Stomach (tissue), 9 donors: ENCODE results near the gene GPANK1. TPM values are rescaled to one million over a fixed set of nuclear protein-coding genes. Genes with fewer than 3 reads are reported as not detected.

Experiments used
- DNase-seq, 2 donors: peaks; one replicate each; pipeline versions ENCODE4 v3.0.0 to v3.0.0-alpha.2; 2013 to 2019
- H3K27ac ChIP-seq, 5 donors: fragments of 200-600 bp in 4 of 5; sonication (generic) in 4 of 5; one replicate each; pipeline ENCODE4 v1.5.1; 2013 to 2019; ENCODE audit warnings: mild to moderate bottlenecking in 1 of 5, moderate library complexity in 1 of 5
- H3K27me3 ChIP-seq, 3 donors: fragments of 200-600 bp; sonication (generic); one replicate each; pipeline ENCODE4 v1.5.1; 2017 to 2019; ENCODE audit warnings: mixed run types in 1 of 3
- H3K36me3 ChIP-seq, 4 donors: fragments of 200-600 bp; sonication (generic); 1 replicate in 3 of 4; 2 replicates in 1 of 4; pipeline ENCODE4 v1.5.1; 2016 to 2019
- H3K4me1 ChIP-seq, 4 donors: fragments of 200-600 bp; sonication (generic); one replicate each; pipeline ENCODE4 v1.5.1; 2016 to 2019
- H3K4me3 ChIP-seq, 4 donors: fragments of 200-600 bp; sonication (generic) in 3 of 4; one replicate each; pipeline ENCODE4 v1.5.1; 2016 to 2019; ENCODE audit warnings: mild to moderate bottlenecking in 1 of 4
- H3K9me3 ChIP-seq, 4 donors: fragments of 200-600 bp; sonication (generic); one replicate each; pipeline ENCODE4 v1.5.1; 2016 to 2019
- CTCF ChIP-seq, 7 experiments: fragments of 450-650 bp in 4 of 7; fragments of 200-600 bp in 3 of 7; sonication (generic) in 3 of 7; IDR thresholded peaks; one replicate each; pipeline ENCODE4 v1.5.1; 2016 to 2019; ENCODE audit warnings: antibody characterized with exemption in 7 of 7, control low read depth in 2 of 7, mild to moderate bottlenecking in 1 of 7
- EP300 ChIP-seq: sonication (generic); formaldehyde crosslinking; IDR thresholded peaks from one replicate; pipeline ENCODE4 v1.6.1; 2017; ENCODE audit warnings: antibody characterized with exemption
- POLR2A ChIP-seq, 4 donors: fragments of 450-650 bp; IDR thresholded peaks; one replicate each; pipeline ENCODE4 v1.6.1; 2016; ENCODE audit warnings: antibody characterized with exemption in 4 of 4, control low read depth in 2 of 4, mild to moderate bottlenecking in 1 of 4, moderate library complexity in 1 of 4
- POLR2AphosphoS5 ChIP-seq, 3 donors: sonication (generic); formaldehyde crosslinking; IDR thresholded peaks; one replicate each; pipeline ENCODE4 v1.6.1; 2016; ENCODE audit warnings: antibody characterized with exemption in 3 of 3
- WGBS, 5 donors: extraction: QIAGEN DNeasy Blood & Tissue Kit in 3 of 5; methylation state at CpG; one replicate each; pipeline versions ENCODE4 v1.1.5 to v1.1.7; 2013 to 2018; 5-methylcytosine and 5-hydroxymethylcytosine counted together
- intact Hi-C: fragments of 100-400 bp; cut with DNase I; formaldehyde crosslinking; loops from one replicate; pipeline ENCODE4 v1.15.1; 2023; ENCODE audit warnings: low total_unique reads
- polyA plus RNA-seq, 3 donors: library from polyadenylated mRNA; stranded (reverse); fragments of 200-250 nt; gene quantifications; one replicate each; pipeline ENCODE4 v1.2.3, GENCODE V29; 2013
- total RNA-seq, 5 donors: library from RNA; depleted of rRNA; stranded (reverse); fragments of >200 nt; gene quantifications; one replicate each; pipeline versions ENCODE4 v1.1.0 to v1.2.3, GENCODE V29; 2014 to 2016
- donor health status: healthy with polysubstance abuse.
- donor health status: Bipolar disorder and iron deficiency.
- donor health status: healthy.

GPANK1 gene
- total and polyA plus RNA-seq, 8 donors = 5.8 to 36.8 (median 13.2) TPM

- no peak for DNase-seq
- 59 to 85% (median 70%) methylated on average over 6 to 10 of the region's 10 CpGs for WGBS, 5 donors
Measured at GRCh38 chr6:31639449-31639861, 25.3 kb downstream of the GPANK1 start.

GRCh38 chr6:31639043-31639442 is 25.8 kb downstream of the GPANK1 start:
- Histone ChIP-seq H3K27ac (no peak overlapping the region), H3K4me3 (no peak overlapping the region), H3K4me1 (no peaks in the 10 kb centered on the region), H3K27me3 (no peaks in the 10 kb centered on the region), H3K36me3 (peaks cover 92 to 100% (median 100%) of the 10 kb centered on the region in 4 donors), H3K9me3 (no peaks in the 10 kb centered on the region)
- no peak for DNase-seq
- 72 to 81% (median 78%) methylated on average over 9 of the region's 9 CpGs for WGBS, 5 donors
- TF ChIP-seq POLR2A (IDR thresholded peaks at IDR 0.05) (no peak), POLR2AphosphoS5 (IDR thresholded peaks at IDR 0.05) (no peak), CTCF (IDR thresholded peaks at IDR 0.05) (no peak), EP300 (no peak)
- intact Hi-C loops = no loop called here

More at GRCh38 chr6:31639449-31639861, 25.3 kb downstream of the GPANK1 start:
- Histone ChIP-seq H3K4me1 (no peaks in the 10 kb centered on the region), H3K4me3 (no peak overlapping the region), H3K27me3 (no peaks in the 10 kb centered on the region), H3K27ac (no peak overlapping the region), H3K36me3 (peaks cover 92 to 100% (median 100%) of the 10 kb centered on the region in 4 donors), H3K9me3 (no peaks in the 10 kb centered on the region)
- TF ChIP-seq POLR2AphosphoS5 (IDR thresholded peaks at IDR 0.05) (no peak), CTCF (IDR thresholded peaks at IDR 0.05) (no peak), EP300 (no peak), POLR2A (IDR thresholded peaks at IDR 0.05) (no peak)
- intact Hi-C loops = no loop called here

- Histone ChIP-seq H3K36me3 (peaks cover 91 to 100% (median 100%) of the 10 kb centered on the region in 4 donors), H3K9me3 (no peaks in the 10 kb centered on the region), H3K27me3 (no peaks in the 10 kb centered on the region), H3K4me3 (no peak overlapping the region), H3K27ac (peak overlapping the region in 1 of 5 donors; percentile 8), H3K4me1 (no peaks in the 10 kb centered on the region)
- DNase-seq = no peak
- intact Hi-C loops = no loop called here
- WGBS, 5 donors = 75 to 79% (median 77%) methylated on average over 27 of the region's 27 CpGs
- no peak for TF ChIP-seq POLR2A (IDR thresholded peaks at IDR 0.05)
- TF ChIP-seq POLR2AphosphoS5 (IDR thresholded peaks at IDR 0.05) = no peak
- no peak for TF ChIP-seq EP300
- TF ChIP-seq CTCF (IDR thresholded peaks at IDR 0.05) = no peak
Measured at GRCh38 chr6:31636698-31637596, 27.9 kb downstream of the GPANK1 start.

- intact Hi-C loops = no loop called here
Measured at GRCh38 chr6:31634969-31635575, 29.7 kb downstream of the GPANK1 start.

More at GRCh38 chr6:31634969-31635575, 29.7 kb downstream of the GPANK1 start:
- H3K9me3 ChIP-seq = no peaks in the 10 kb centered on the region
- TF ChIP-seq POLR2AphosphoS5 (IDR thresholded peaks at IDR 0.05) (no peak), EP300 (no peak), CTCF (IDR thresholded peaks at IDR 0.05) (no peak)
- H3K4me1 ChIP-seq = no peaks in the 10 kb centered on the region
- 65 to 80% (median 76%) methylated on average over 11 of the region's 11 CpGs for WGBS, 5 donors
- no peak overlapping the region for H3K27ac ChIP-seq
- no peak for DNase-seq
- no peaks in the 10 kb centered on the region for H3K27me3 ChIP-seq
- H3K36me3 ChIP-seq = peaks cover 91 to 100% (median 100%) of the 10 kb centered on the region in 4 donors
- H3K4me3 ChIP-seq = no peak overlapping the region
